ENCODE measurements around the gene ERBB4.

The ERBB4 gene

GRCh38 chr2:211802666-211803065 is 735.9 kb downstream of the ERBB4 start:
- TF ChIP-seq ZFP3 (CRISPR knock-in tag; IDR thresholded peaks at IDR 0.05) (no peak), BACH2 (CRISPR knock-in tag; IDR thresholded peaks at IDR 0.05; ENCODE audit: borderline replicate concordance) (no peak), TSHZ2 (CRISPR knock-in tag; IDR thresholded peaks at IDR 0.05) (no peak), PPARA (CRISPR knock-in tag; IDR thresholded peaks at IDR 0.05; ENCODE audit: borderline replicate concordance) (no peak), ZNF70 (CRISPR knock-in tag; IDR thresholded peaks at IDR 0.05) (no peak), RARB (CRISPR knock-in tag; IDR thresholded peaks at IDR 0.05) (no peak), ZC3H10 (CRISPR knock-in tag; IDR thresholded peaks at IDR 0.05) (no peak), ZNF565 (CRISPR knock-in tag; conservative IDR thresholded peaks at IDR 0.05; ENCODE audit: low read depth) (no peak), TCF4 (CRISPR knock-in tag; IDR thresholded peaks at IDR 0.05; ENCODE audit: borderline replicate concordance) (no peak), ISL1 (CRISPR knock-in tag; IDR thresholded peaks at IDR 0.05) (no peak), TOX (CRISPR knock-in tag; IDR thresholded peaks at IDR 0.05; ENCODE audit: borderline replicate concordance) (no peak), ZFP30 (CRISPR knock-in tag; IDR thresholded peaks at IDR 0.05) (no peak)
- TF ChIP-seq, protein P1, sequence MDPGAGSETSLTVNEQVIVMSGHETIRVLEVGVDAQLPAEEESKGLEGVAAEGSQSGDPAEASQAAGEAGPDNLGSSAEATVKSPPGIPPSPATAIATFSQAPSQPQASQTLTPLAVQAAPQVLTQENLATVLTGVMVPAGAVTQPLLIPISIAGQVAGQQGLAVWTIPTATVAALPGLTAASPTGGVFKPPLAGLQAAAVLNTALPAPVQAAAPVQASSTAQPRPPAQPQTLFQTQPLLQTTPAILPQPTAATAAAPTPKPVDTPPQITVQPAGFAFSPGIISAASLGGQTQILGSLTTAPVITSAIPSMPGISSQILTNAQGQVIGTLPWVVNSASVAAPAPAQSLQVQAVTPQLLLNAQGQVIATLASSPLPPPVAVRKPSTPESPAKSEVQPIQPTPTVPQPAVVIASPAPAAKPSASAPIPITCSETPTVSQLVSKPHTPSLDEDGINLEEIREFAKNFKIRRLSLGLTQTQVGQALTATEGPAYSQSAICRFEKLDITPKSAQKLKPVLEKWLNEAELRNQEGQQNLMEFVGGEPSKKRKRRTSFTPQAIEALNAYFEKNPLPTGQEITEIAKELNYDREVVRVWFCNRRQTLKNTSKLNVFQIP (CRISPR knock-in tag; IDR thresholded peaks at IDR 0.05; ENCODE audit: borderline replicate concordance, low read depth): no peak
- TF ChIP-seq, protein P2, sequence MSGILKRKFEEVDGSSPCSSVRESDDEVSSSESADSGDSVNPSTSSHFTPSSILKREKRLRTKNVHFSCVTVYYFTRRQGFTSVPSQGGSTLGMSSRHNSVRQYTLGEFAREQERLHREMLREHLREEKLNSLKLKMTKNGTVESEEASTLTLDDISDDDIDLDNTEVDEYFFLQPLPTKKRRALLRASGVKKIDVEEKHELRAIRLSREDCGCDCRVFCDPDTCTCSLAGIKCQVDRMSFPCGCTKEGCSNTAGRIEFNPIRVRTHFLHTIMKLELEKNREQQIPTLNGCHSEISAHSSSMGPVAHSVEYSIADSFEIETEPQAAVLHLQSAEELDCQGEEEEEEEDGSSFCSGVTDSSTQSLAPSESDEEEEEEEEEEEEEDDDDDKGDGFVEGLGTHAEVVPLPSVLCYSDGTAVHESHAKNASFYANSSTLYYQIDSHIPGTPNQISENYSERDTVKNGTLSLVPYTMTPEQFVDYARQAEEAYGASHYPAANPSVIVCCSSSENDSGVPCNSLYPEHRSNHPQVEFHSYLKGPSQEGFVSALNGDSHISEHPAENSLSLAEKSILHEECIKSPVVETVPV (CRISPR knock-in tag; IDR thresholded peaks at IDR 0.05): no peak
- no peak for ATAC-seq

DNA sequence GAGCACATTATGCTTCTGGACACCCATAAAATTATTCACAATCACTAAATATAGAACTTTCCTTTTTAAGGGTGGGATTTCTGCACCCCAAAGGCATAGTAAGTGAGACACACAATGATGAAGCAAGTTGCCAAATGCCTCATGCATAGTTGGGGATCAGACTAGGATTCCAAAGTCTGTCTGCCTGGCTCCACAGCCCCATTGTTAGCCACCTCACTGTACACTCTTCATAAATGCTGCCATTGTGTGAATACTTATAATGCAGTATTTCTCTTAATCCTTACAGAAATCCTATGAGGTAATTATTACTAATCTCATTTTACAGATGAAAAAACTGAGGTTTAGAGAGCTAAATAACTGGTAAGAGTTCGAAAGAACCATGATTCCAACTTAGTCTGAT is 738.6 kb downstream of the ERBB4 start:
- TF ChIP-seq OSR1 (CRISPR knock-in tag; IDR thresholded peaks at IDR 0.05): no peak
- no peak for TF ChIP-seq SNAI2 (CRISPR knock-in tag; IDR thresholded peaks at IDR 0.05)
- TF ChIP-seq ZC3H10 (CRISPR knock-in tag; IDR thresholded peaks at IDR 0.05): no peak
- no peak for TF ChIP-seq ZFP3 (CRISPR knock-in tag; IDR thresholded peaks at IDR 0.05)
- no peak for TF ChIP-seq ZFP30 (CRISPR knock-in tag; IDR thresholded peaks at IDR 0.05)
- no peak for TF ChIP-seq RARB (CRISPR knock-in tag; IDR thresholded peaks at IDR 0.05)
- no peak for TF ChIP-seq BACH2 (CRISPR knock-in tag; IDR thresholded peaks at IDR 0.05; ENCODE audit: borderline replicate concordance)
- TF ChIP-seq, protein P1 (CRISPR knock-in tag; IDR thresholded peaks at IDR 0.05; ENCODE audit: borderline replicate concordance, low read depth): no peak
- TF ChIP-seq CREB5 (CRISPR knock-in tag; IDR thresholded peaks at IDR 0.05; ENCODE audit: low read depth): no peak
- no peak for ATAC-seq

- no peak for ATAC-seq
- TF ChIP-seq ZFP30 (CRISPR knock-in tag; IDR thresholded peaks at IDR 0.05) (no peak), ZNF565 (CRISPR knock-in tag; conservative IDR thresholded peaks at IDR 0.05; ENCODE audit: low read depth) (no peak), CREB5 (CRISPR knock-in tag; IDR thresholded peaks at IDR 0.05; ENCODE audit: low read depth) (no peak), OSR1 (CRISPR knock-in tag; IDR thresholded peaks at IDR 0.05) (no peak), PATZ1 (CRISPR knock-in tag; IDR thresholded peaks at IDR 0.05; ENCODE audit: borderline replicate concordance) (no peak), RARB (CRISPR knock-in tag; IDR thresholded peaks at IDR 0.05) (no peak), TCF4 (CRISPR knock-in tag; IDR thresholded peaks at IDR 0.05; ENCODE audit: borderline replicate concordance) (no peak), ZC3H10 (CRISPR knock-in tag; IDR thresholded peaks at IDR 0.05) (no peak), ESRRG (CRISPR knock-in tag; IDR thresholded peaks at IDR 0.05) (no peak), ZNF8 (CRISPR knock-in tag; IDR thresholded peaks at IDR 0.05) (no peak), ZNF70 (CRISPR knock-in tag; IDR thresholded peaks at IDR 0.05) (no peak), ZFP3 (CRISPR knock-in tag; IDR thresholded peaks at IDR 0.05) (no peak), SNAI2 (CRISPR knock-in tag; IDR thresholded peaks at IDR 0.05) (no peak)
- TF ChIP-seq, protein P1 (CRISPR knock-in tag; IDR thresholded peaks at IDR 0.05; ENCODE audit: borderline replicate concordance, low read depth): no peak
- TF ChIP-seq, protein P2 (CRISPR knock-in tag; IDR thresholded peaks at IDR 0.05): no peak
Measured at GRCh38 chr2:211798868-211799267, 739.7 kb downstream of the ERBB4 start.

All from SK-N-SH treated with all-trans-retinoic acid at 6 μM for 48 hours (cell line).